DMS114 treated with DMSO at 0.1 percent for 48 hours (cell line): ENCODE results near the gene ADCYAP1R1.

Experiments
- DNase-seq: peaks from one replicate; lab custom pipeline; 2025; ENCODE audit not compliant: unreplicated experiment; lab: John Stamatoyannopoulos, UW

The ADCYAP1R1 gene

DNA sequence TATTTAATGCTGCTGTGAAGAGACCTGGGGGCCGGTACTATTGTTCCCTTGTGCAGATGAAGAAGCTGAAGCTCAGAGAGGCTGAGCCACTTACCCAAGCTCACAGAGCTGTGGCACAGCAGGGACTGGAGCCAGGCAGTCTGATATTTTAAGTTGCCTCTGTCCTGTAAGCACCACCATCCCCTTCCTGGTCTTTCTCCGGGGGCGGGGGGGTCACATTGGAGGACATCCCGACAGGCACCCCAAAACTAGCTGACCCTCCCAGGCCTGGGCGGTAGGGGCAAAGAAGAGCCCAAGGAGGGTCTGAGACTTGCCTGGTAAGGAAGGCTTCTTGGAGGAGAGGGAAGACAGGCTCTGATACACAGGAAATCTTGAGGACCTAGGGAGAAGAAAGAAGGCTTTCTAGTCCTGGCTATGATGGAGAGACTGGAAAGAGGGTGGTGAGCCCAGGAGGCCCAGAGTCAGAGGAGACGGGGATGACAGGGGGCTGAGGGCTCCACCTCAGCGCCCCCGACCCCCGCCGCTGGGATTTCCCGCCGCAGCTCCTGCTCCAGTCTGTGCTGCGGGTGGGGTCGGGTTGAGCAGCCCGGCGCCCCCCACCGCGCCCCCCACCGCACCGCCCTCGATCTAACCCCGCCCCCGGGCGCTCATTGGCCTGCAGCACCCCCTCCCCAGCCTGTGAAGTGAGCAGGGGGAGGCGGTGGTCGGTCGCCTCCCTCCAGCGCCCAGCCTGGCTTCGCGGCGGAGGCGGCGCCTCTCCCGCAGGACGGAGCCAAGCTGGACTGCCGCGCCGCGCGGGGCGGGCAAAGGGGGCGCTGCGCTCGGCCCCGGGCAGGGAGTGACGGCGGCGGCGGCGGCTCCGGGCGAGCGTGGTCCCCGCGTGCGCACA, at the start of gene ADCYAP1R1:
Gene ADCYAP1R1 (plus strand): TSS at position 711 of the 889 bp plus-strand sequence. CDS start 10,957 bp downstream, outside the sequence.
- no peak for DNase-seq

GRCh38 chr7:31003097-31003496, 49.0 kb upstream of the ADCYAP1R1 start:
- no peak for DNase-seq

- no peak for DNase-seq
Observed at GRCh38 chr7:31003721-31004120, 48.4 kb upstream of the ADCYAP1R1 start.

DNA sequence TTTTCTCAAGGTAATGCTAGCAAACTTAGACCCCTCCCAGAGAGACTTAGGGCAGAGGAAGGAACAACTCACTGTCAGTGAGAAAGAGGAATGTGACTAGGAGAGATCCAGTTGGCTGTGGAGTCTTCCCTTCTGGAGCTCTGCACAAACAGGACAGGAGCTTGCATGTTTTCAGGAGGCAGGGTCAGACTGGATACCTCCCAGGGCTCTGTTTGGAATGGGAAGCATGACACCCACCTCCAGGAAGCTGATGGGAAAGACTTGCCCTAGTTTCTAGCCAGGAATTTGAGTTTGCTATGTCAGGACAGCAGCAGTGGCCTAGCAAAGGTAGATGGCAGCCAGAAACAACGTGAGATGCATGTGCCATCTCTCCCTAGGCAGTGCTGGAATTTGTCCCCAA, 47.7 kb upstream of the ADCYAP1R1 start:
- DNase-seq: no peak

GRCh38 chr7:31006857-31007256, 45.3 kb upstream of the ADCYAP1R1 start:
- no peak for DNase-seq

DNA sequence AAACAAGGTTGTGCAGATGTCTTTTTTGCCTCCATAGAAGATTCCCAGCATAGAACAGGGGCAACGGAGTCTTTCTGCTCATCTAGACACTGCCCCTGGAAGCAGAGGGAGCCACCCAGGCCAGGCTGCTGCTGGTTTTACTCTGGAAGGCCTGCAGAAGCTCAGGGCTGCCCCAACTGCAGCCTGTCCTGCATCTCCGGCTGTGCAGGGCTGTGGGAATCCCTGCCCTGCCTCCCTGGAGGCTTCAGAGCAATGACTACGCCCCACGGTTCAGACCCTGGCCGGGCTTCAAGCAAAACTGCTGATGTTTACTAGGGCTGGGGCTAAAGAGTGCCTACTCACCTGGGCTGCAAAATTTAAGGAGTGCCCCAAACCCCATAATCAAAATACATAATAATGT, 44.5 kb upstream of the ADCYAP1R1 start:
- DNase-seq: no peak

DNA sequence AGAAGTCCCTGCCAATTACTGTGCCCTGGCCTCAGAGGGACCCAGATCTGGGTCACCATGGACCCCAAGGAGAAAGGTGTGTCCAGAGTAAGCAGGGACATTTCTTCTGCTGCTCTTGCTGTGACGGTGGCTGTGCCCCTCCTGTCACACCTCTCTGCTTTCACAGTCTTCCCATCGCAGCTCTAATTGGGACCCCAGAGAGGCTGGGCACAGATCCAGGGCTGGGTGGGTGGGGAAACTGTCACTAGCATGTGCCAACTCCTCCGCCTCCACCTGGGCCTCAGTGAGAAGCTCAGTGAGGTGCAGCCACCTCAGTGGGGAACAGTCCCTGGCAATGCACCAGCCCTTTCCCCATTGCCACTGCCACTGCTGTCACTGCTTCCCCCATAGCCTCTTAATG, 37.3 kb upstream of the ADCYAP1R1 start:
- no peak for DNase-seq

DNA sequence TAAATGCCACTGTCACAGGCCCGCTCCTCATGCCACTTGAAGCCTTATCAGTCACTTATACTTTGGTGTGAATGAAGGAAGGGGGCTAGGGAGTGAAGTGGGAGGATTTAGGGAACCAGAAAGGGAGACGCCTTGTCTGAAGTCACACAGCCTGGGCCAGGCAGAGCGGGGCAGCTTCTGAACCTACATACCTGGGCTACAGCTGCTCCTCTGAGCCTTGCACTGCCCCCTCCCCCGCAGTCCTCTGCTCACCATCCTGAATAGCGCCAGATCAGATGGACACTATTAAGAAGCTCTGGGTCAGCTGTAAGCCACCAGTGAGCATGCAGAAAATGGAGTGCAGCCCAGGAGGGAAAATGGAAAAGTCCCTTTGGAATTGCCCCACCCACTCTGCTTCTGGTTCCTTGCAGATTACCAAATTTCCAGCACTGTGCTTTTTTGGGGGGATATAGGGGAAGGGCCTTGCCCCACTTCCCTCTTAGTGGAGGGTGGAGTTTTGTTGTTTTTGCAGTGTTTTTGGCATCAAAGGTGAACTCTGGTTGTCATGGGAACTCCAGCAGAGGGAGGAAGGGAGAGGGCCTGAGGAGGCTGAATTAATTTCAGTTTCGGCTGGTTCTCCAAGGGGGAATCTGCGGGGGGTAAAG, 35.0 kb upstream of the ADCYAP1R1 start:
- DNase-seq: no peak

DNA sequence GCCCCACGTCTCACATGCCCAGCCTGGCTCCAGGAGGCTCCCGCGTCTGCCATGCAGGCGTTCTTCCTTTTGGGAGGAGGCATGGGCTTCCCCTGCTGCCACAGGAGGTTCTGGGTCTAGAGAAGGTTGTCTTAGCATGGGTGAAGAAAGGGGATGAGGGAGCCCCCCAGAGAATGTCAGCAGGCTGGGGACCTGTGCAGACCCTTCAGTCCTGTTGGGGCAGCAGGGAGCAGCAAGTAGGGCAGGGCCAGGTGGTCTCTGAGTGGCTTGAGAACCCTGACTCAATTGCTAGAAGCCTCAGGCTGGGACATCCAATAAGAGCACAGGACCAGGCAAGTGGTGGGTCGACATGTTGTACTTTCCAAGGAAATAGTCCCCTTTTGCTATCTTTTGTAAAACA, 34.4 kb upstream of the ADCYAP1R1 start:
- DNase-seq: no peak

- DNase-seq: no peak
Observed at GRCh38 chr7:31019509-31019908, 32.6 kb upstream of the ADCYAP1R1 start.

DNA sequence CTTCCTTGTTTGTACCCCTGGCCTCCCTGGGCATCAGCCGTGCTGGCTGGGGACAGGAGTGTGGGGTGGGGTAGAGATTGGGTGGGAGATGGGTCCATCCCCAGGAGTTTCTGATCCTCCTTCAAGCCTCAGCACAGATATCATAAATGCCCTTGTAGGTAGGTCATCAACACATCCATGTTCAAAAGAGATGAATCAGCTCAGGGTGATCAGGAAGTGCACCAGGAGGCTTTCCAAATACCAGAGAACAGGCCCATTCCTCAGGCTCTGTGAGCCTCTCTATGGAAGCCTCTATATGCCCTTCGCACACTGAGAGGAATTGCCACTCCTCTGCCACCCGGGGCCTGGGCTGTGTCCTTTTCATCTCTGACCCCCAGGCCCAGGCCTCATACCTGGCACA, 31.9 kb upstream of the ADCYAP1R1 start:
- DNase-seq: no peak

- DNase-seq: no peak
Observed at GRCh38 chr7:31020652-31021051, 31.5 kb upstream of the ADCYAP1R1 start.

- no peak for DNase-seq
Observed at GRCh38 chr7:31022117-31022516, 30.0 kb upstream of the ADCYAP1R1 start.

GRCh38 chr7:31022726-31023125, 29.4 kb upstream of the ADCYAP1R1 start:
- DNase-seq: no peak

DNA sequence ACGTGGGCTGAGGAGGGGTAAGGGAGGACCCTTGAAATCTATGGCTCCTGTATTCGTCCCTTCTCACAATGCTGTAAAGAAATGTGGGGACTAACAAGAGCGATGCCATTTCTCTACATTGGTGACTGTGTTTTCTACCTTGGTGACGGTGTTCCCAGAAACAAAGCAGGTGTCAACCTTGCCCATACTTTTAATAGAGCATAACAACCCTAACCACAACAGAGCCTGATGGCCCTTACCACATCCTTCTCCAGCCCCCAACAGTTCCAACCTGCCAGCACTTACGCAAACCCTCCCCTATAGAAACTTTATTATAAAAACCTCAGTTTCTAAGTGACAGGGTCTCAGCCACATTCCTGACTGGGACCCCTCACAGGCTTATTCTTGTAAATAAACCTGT, 28.2 kb upstream of the ADCYAP1R1 start:
- no peak for DNase-seq

DNA sequence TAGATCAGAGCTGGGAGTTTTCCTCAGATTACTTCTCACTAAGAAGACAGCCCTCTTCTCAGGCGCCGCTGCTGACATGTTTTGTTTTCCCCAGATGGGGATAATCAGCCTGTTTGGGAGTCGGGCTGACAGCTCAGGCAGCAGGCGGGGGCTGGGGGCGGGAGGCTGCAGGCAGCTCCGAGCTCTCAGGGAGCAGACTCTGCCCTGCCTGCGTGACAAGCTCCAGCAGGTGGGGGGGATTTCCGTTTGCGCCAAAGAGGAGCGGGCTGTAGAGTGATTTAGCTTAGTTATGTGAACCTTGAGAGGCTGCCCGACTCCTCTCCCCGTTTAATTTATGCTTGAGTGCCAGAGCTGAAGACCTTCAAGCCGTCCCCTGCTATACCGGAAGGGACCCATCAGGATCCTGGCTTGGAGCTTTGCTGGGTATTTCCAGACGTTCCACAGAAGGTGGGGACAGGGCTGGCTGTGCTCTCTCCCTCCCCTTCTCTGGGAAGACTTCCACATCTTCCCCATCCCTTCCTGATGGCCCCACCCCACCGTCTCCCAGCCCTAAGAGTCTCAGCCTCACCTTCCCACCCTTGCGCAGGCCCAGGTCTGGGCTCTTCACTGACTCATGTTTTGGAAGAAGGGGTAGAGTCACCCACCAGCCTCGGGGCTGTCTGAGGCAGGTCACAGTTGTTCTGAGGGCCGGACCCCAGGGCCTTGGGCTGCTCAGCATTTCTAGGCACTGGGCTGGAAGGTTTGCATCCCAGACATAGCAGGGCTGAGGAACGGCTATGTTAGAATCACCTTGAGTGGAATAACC, 24.7 kb upstream of the ADCYAP1R1 start:
- DNase-seq: no peak

GRCh38 chr7:31028006-31028405, 24.1 kb upstream of the ADCYAP1R1 start:
- no peak for DNase-seq

DNA sequence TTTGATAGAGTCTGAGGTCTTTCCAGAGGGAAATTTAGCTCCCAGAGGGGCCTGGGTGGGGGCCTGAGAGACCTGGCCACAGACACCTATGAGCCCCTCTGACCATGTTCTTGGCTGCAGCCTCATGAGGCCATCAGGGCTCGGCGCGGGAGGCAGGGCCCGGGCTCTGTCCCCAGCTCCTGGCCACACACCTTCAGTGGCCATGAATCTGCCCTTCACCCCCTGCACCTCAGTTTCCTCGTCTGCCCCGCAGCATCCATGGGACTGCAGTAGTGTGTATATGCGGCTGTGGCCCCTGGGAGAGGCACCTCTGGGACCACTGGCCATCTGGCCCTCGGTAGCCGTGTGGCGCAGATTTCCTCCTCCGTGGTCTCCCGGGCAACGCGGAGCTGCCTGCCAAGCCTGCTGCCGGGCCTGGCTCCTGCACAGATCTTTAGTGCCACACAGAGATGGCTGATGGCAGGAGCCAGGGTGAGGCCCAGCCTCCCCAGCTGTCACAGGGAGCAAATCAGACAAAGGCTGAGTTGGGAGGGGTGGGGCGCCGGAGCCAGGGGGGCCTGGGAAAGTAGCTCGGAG, 23.6 kb upstream of the ADCYAP1R1 start:
- no peak for DNase-seq

DNA sequence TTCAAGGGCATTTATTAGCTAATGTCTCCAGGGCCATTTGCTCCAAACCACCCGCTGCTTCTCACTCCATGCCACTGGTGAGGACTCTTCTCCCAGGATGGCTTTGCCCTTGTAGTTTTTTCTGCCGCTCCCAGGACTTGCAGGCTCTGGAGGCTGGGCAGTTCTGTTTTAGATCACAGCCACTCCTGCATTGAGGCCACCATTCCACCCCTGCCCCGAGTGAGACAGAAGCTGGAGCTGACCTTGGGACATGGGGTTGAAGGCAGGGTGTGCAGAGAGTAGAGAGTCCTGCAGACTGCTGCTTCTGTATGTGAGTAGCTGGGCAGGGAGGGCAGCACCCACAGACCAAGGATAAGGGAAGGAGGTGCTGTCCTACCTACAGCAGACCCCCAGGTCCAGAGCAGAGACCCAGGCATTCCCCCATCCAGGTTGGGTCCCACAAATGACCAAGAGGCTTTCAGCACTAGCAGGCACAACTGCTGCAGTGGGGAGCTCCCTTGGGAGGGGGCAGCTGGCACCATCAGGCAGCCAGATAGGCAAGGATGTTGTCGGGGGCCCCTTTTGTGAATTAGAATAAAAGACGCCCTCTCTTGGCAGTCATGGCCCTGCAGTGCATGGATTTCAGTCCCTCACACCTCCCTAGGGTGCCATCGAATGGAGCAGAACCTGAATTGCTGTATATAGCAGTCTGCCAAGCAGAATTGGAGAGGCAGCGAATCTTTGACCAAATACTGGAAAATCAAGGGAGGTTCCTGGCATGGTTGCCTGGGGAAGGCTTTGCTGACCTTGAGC, 22.7 kb upstream of the ADCYAP1R1 start:
- no peak for DNase-seq

GRCh38 chr7:31033674-31034300, 18.3 kb upstream of the ADCYAP1R1 start:
- DNase-seq: no peak
